ENCODE results near the gene UGP2. TPM values are rescaled to one million over a fixed set of nuclear protein-coding genes. Genes with fewer than 3 reads are reported as not detected.

Gene UGP2
- total and polyA plus RNA-seq, 2 of the 4 experiments (the other 2 are of a cell fraction): 45.0 to 58.8 TPM

DNA sequence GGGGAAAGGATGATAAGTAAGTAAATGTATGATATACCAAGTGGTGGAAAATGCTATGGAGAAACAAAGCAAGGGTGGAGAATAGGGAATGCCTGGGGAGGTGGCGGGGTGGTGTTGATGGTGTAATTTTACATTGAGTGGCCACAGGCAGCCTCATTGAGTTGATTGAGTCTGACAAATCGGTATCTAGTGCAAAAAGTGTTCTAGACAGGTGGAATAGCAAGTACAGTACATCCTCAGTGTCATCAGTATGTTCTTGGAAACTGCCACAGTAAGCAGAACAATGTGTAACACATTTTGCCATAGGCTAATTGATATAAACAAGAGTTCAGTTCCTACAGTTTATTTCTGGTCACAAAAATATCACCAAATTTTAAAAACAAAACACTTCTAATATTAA lies 46.4 kb downstream of the UGP2 start:
- in situ Hi-C loops (cut with MboI; ENCODE audit: low sequenced_read_pairs): loop anchor here (10.0 kb wide), 1 partner anchor 203 kb away; no protein-coding TSS in a partner anchor
- no peak overlapping the region for H3K23ac ChIP-seq (ENCODE audit: low read depth, low read length)
- H2AK9ac ChIP-seq (replicated peaks; ENCODE audit: low read depth, low read length, poor library complexity): no peak overlapping the region
- no peak overlapping the region for H3K14ac ChIP-seq (replicated peaks; ENCODE audit: low read depth, low read length)
- H2BK15ac ChIP-seq (ENCODE audit: low read depth, low read length): no peak overlapping the region
- peaks cover 21% of the 10 kb centered on the region for H3K36me3 ChIP-seq (ENCODE audit: control insufficient read depth, insufficient read depth, low read length)
- no peak overlapping the region for H3K27ac ChIP-seq (ENCODE audit: insufficient read depth, low read length)
- H3K9me3 ChIP-seq (ENCODE audit: control insufficient read depth, insufficient read depth, low read length): no peaks in the 10 kb centered on the region
- 0 out of 2 replicates have a peak, but pooled peaks cover 3% of the 10 kb centered on the region for H3K9me1 ChIP-seq (ENCODE audit: insufficient read depth, low read length)
- dilution Hi-C loops (cut with HindIII; ENCODE audit: low sequenced_read_pairs, unreplicated experiment): no loop called here
- no peak overlapping the region for H3K9ac ChIP-seq (ENCODE audit: low read depth, low read length)
- peaks cover under 1% of the 10 kb centered on the region; the same call in 1 of the 2 replicates for H3K4me1 ChIP-seq (ENCODE audit: control insufficient read depth, insufficient read depth, low read length)
- H2AFZ ChIP-seq (replicated peaks; ENCODE audit: low read length, poor library complexity): no peak overlapping the region
- ChIA-PET CTCF (no interaction called here), POLR2A (ENCODE audit: unreplicated experiment) (no interaction called here)
- H2BK5ac ChIP-seq (ENCODE audit: low read depth, low read length, poor library complexity, severe bottlenecking): no peak overlapping the region
- H3K4me3 ChIP-seq (ENCODE audit: insufficient read depth, low read depth, low read length): no peak overlapping the region
- no TSS peak for BruUV-seq (replicated peaks)
- no peak overlapping the region for H2AK5ac ChIP-seq (ENCODE audit: low read depth, low read length)
- ATAC-seq (ENCODE audit: low read depth) (no peak), DNase-seq (no peak)
- no peak overlapping the region for H3K18ac ChIP-seq (ENCODE audit: low read depth, low read length)
- no peak overlapping the region for H4K8ac ChIP-seq (ENCODE audit: low read depth in 2 of 2, low read length in 2 of 2)
- H2BK20ac ChIP-seq (ENCODE audit: low read depth, low read length): no peak overlapping the region
- H3K27me3 ChIP-seq (ENCODE audit: control insufficient read depth, insufficient read depth, low read length): no peaks in the 10 kb centered on the region
- H3K56ac ChIP-seq (ENCODE audit: extremely low read depth, insufficient read depth, low read length): no peak overlapping the region
- no peak overlapping the region for H2BK120ac ChIP-seq (ENCODE audit: low read depth, low read length)
- TF ChIP-seq, protein P1, sequence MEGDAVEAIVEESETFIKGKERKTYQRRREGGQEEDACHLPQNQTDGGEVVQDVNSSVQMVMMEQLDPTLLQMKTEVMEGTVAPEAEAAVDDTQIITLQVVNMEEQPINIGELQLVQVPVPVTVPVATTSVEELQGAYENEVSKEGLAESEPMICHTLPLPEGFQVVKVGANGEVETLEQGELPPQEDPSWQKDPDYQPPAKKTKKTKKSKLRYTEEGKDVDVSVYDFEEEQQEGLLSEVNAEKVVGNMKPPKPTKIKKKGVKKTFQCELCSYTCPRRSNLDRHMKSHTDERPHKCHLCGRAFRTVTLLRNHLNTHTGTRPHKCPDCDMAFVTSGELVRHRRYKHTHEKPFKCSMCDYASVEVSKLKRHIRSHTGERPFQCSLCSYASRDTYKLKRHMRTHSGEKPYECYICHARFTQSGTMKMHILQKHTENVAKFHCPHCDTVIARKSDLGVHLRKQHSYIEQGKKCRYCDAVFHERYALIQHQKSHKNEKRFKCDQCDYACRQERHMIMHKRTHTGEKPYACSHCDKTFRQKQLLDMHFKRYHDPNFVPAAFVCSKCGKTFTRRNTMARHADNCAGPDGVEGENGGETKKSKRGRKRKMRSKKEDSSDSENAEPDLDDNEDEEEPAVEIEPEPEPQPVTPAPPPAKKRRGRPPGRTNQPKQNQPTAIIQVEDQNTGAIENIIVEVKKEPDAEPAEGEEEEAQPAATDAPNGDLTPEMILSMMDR (conservative IDR thresholded peaks at IDR 0.05; ENCODE audit: low read depth, low read length): no peak
- TF ChIP-seq, protein P2, sequence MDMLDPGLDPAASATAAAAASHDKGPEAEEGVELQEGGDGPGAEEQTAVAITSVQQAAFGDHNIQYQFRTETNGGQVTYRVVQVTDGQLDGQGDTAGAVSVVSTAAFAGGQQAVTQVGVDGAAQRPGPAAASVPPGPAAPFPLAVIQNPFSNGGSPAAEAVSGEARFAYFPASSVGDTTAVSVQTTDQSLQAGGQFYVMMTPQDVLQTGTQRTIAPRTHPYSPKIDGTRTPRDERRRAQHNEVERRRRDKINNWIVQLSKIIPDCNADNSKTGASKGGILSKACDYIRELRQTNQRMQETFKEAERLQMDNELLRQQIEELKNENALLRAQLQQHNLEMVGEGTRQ (IDR thresholded peaks at IDR 0.05; ENCODE audit: low read depth, low read length): no peak
- TF ChIP-seq CHD1 (IDR thresholded peaks at IDR 0.05; ENCODE audit: low read depth, low read length) (no peak), SMC3 (IDR thresholded peaks at IDR 0.05; ENCODE audit: low read depth, low read length) (no peak), RCOR1 (IDR thresholded peaks at IDR 0.05; ENCODE audit: insufficient replicate concordance, low read length) (no peak), RFX5 (IDR thresholded peaks at IDR 0.05; ENCODE audit: low read depth, low read length) (no peak), MAZ (IDR thresholded peaks at IDR 0.05; ENCODE audit: borderline replicate concordance, low read depth, low read length) (no peak), NFE2L2 (IDR thresholded peaks at IDR 0.05; ENCODE audit: low read depth, low read length) (no peak), MXI1 (IDR thresholded peaks at IDR 0.05; ENCODE audit: borderline replicate concordance, low read depth, low read length) (no peak), MAFK (IDR thresholded peaks at IDR 0.05; ENCODE audit: low read depth, low read length) (no peak), POLR2A (IDR thresholded peaks at IDR 0.05; ENCODE audit: low read depth, low read length) (no peak), FOS (IDR thresholded peaks at IDR 0.05; ENCODE audit: low read depth, low read length) (no peak), CEBPB (IDR thresholded peaks at IDR 0.05; ENCODE audit: low read depth, low read length) (no peak), BHLHE40 (IDR thresholded peaks at IDR 0.05; ENCODE audit: low read depth, low read length) (no peak), RAD21 (IDR thresholded peaks at IDR 0.05; ENCODE audit: low read length) (no peak)
- TF ChIP-seq, protein P3, sequence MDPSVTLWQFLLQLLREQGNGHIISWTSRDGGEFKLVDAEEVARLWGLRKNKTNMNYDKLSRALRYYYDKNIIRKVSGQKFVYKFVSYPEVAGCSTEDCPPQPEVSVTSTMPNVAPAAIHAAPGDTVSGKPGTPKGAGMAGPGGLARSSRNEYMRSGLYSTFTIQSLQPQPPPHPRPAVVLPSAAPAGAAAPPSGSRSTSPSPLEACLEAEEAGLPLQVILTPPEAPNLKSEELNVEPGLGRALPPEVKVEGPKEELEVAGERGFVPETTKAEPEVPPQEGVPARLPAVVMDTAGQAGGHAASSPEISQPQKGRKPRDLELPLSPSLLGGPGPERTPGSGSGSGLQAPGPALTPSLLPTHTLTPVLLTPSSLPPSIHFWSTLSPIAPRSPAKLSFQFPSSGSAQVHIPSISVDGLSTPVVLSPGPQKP (IDR thresholded peaks at IDR 0.05; ENCODE audit: borderline replicate concordance, low read depth, low read length): no peak
- H3K79me1 ChIP-seq (ENCODE audit: low read depth in 1 of 2, low read length in 2 of 2): peaks cover 1 to 10% of the 10 kb centered on the region in 2 experiments; a peak in 3 of 4 replicates
- no peak overlapping the region for H3K4me2 ChIP-seq (ENCODE audit: low read depth, low read length)
- no peak overlapping the region for H4K91ac ChIP-seq (ENCODE audit: insufficient read depth, low read depth, low read length)
- no peak overlapping the region for H4K5ac ChIP-seq (ENCODE audit: low read depth, low read length)
- WGBS, 2 experiments (ENCODE audit: extremely low coverage in 2 of 2, insufficient read length in 1 of 2): 100% methylated on average over 1 of the region's 2 CpGs; no CpG with 5 or more reads in 1 of the 2 experiments
- H3K4ac ChIP-seq (ENCODE audit: low read depth, low read length): no peak overlapping the region
- intact Hi-C loops (cut with micrococcal nuclease): loop anchor here (2.0 to 5.0 kb wide), 3 partner anchors 45 to 301 kb away; partner anchors contain the start of genes MDH1 and WDPCP
- no peaks in the 10 kb centered on the region for H4K20me1 ChIP-seq (ENCODE audit: insufficient read depth, low read length)
